ENCODE results near the gene FAU. TPM values are rescaled to one million over a fixed set of nuclear protein-coding genes. Genes with fewer than 3 reads are reported as not detected.

Gene FAU
- total RNA-seq, 4 donors from 2014 or later = 465 to 1,081 (median 716) TPM

DNA sequence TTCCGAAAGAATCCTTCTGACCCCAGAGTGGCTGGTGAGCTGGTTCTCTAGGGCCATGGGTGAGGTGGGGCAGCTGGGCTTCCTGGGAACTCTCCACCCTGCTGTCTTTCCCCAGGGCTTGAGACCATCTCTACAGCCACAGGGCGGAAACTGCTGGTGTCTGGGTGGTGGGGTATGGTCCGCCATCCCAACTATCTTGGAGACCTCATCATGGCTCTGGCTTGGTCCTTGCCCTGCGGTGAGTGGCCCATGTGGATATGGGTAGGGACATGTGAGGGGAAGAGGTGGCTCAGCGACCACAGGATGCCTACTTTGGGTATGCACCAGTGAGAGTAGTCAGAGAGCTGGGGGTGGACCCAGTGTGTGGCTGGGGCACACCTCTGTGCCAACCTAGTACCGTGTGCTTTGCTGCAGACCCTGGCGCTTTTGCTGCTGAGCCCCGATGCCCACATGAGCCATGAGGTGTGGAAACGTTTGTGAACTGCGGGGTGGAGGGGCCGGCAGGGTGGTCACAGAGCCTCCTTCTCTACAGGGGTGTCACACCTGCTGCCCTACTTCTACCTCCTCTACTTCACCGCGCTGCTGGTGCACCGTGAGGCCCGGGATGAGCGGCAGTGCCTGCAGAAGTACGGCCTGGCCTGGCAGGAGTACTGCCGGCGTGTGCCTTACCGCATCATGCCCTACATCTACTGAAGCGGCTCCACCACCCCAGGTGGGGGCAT, 6.4 kb downstream of the FAU start:
- DNase-seq (ENCODE audit: extremely low spot score) = no peak
- Histone ChIP-seq H3K36me3 (peaks cover 2 to 49% (median 37%) of the 10 kb centered on the region in 4 donors), H3K4me1 (peaks cover 54 to 70% (median 61%) of the 10 kb centered on the region in 4 donors), H3K27me3 (no peaks in the 10 kb centered on the region), H3K4me3 (no peak overlapping the region), H3K9me3 (no peaks in the 10 kb centered on the region), H3K27ac (replicated peaks in 1 of 4) (no peak overlapping the region)
- 98% methylated on average over 11 of the region's 21 CpGs for WGBS
- TF ChIP-seq POLR2A (IDR thresholded peaks at IDR 0.05; ENCODE audit: low read depth) = no peak
- TF ChIP-seq EP300 (IDR thresholded peaks at IDR 0.05) = no peak
- no peak for TF ChIP-seq POLR2AphosphoS5 (IDR thresholded peaks at IDR 0.05)
- intact Hi-C loops (cut with DNase I) = loop anchor here (5.0 kb wide), 1 partner anchor 193 kb away; the partner anchor contains the start of gene PPP2R5B

DNA sequence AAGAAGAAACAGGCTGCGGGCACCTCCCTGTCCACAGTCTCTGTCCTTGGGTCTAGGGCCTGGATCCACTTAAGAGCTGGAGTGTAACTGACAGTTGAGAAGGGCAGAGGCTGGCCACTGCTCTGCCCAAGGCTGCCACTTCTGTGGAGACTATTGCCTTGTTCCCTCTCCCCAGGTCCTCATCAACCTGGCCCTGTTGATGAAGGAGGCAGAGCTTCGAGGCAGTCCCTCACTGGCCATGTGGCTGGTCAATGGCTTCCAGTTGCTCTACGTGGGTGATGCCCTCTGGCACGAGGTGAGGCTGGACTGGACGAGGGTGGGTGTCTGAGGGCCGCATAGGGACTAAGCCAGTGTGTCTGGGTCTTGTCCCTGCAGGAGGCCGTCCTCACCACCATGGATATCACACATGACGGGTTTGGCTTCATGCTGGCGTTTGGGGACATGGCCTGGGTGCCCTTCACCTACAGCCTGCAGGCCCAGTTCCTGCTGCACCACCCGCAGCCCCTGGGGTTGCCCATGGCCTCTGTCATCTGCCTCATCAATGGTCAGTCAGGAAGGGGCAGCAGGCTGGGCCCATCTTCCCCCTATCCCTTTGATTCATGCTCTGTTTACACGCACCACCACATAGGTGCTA, 7.3 kb downstream of the FAU start:
- H3K27ac ChIP-seq (replicated peaks in 1 of 4) = no peak overlapping the region
- no peak for TF ChIP-seq POLR2AphosphoS5 (IDR thresholded peaks at IDR 0.05)
- no peak for TF ChIP-seq EP300 (IDR thresholded peaks at IDR 0.05)
- TF ChIP-seq CTCF (IDR thresholded peaks at IDR 0.05) = no peak
- peaks cover 2 to 44% (median 31%) of the 10 kb centered on the region in 4 donors for H3K36me3 ChIP-seq
- H3K9me3 ChIP-seq = no peaks in the 10 kb centered on the region
- 95% methylated on average over 2 of the region's 11 CpGs for WGBS
- peaks cover 55 to 69% (median 60%) of the 10 kb centered on the region in 4 donors for H3K4me1 ChIP-seq
- no peak overlapping the region for H3K4me3 ChIP-seq
- DNase-seq (ENCODE audit: extremely low spot score) = no peak
- intact Hi-C loops (cut with DNase I) = loop anchor here (5.0 kb wide), 2 partner anchors 102 to 192 kb away; partner anchors contain the start of genes ARL2 and PPP2R5B
- no peaks in the 10 kb centered on the region for H3K27me3 ChIP-seq

DNA sequence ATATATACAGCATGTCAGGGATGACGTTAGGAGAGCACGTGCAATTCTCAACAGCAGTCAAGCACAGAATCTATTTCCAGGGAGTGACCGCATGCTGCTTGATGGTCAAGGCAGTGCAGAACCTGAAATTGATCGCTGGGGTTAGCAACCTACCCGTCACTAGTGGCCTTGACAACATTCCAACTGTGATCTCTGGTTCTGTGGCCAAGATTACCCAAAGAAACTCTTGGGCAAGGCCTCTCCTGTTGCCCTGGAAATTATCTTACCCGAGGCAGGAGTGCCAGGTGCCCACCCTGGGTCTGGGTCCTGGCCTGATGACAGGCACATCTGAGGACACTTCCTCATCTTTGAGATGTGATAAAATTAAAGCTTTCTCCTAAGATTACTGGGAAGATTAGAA, 8.1 kb downstream of the FAU start:
- Histone ChIP-seq H3K27ac (replicated peaks in 1 of 4) (no peak overlapping the region), H3K27me3 (no peaks in the 10 kb centered on the region), H3K9me3 (no peaks in the 10 kb centered on the region), H3K4me1 (peaks cover 55 to 69% (median 60%) of the 10 kb centered on the region in 4 donors), H3K4me3 (no peak overlapping the region), H3K36me3 (peaks cover 6 to 44% (median 31%) of the 10 kb centered on the region in 4 donors)
- no peak for TF ChIP-seq POLR2AphosphoS5 (IDR thresholded peaks at IDR 0.05)
- no peak for TF ChIP-seq EP300 (IDR thresholded peaks at IDR 0.05)
- no peak for TF ChIP-seq CTCF (IDR thresholded peaks at IDR 0.05)
- no peak for TF ChIP-seq POLR2A (IDR thresholded peaks at IDR 0.05; ENCODE audit: low read depth)
- 72% methylated on average over 6 of the region's 6 CpGs for WGBS
- intact Hi-C loops (cut with DNase I) = loop anchor here (5.0 kb wide), 1 partner anchor 102 kb away; the partner anchor contains the start of gene ARL2
- DNase-seq (ENCODE audit: extremely low spot score) = no peak

DNA sequence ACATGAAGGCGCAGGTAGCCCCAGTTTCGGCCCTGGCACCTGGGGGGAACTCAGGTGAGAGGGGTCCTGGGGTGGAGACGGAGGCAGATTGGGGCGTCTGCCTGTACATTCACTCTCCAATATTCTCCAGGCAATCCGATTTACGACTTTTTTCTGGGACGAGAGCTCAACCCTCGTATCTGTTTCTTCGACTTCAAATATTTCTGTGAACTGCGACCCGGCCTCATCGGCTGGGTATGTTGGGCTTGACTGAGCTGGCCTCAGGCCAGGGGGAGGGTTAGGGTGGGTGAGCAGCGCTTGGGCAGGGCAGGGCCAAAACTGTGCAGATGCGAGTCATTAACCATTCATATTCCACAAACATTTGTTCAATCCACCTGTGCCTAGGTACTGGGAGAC, 8.6 kb downstream of the FAU start:
- WGBS = 9% methylated on average over 14 of the region's 14 CpGs
- Histone ChIP-seq H3K4me3 (peak overlapping the region; percentile 52 to 65 (median 58)), H3K36me3 (peaks cover 11 to 44% (median 31%) of the 10 kb centered on the region in 4 donors), H3K27me3 (no peaks in the 10 kb centered on the region), H3K4me1 (peaks cover 55 to 68% (median 60%) of the 10 kb centered on the region in 4 donors), H3K9me3 (no peaks in the 10 kb centered on the region), H3K27ac (replicated peaks in 1 of 4) (peak overlapping the region in 2 of 4 donors; percentile 77 to 87)
- intact Hi-C loops (cut with DNase I) = loop anchor here (5.0 kb wide), 1 partner anchor 101 kb away; the partner anchor contains the start of gene ARL2
- no peak for DNase-seq (ENCODE audit: extremely low spot score)
- TF ChIP-seq CTCF (IDR thresholded peaks at IDR 0.05) (no peak), POLR2A (IDR thresholded peaks at IDR 0.05; ENCODE audit: low read depth) (no peak), EP300 (IDR thresholded peaks at IDR 0.05) (no peak), POLR2AphosphoS5 (IDR thresholded peaks at IDR 0.05) (no peak)

Measured in esophagus muscularis mucosa (tissue), 4 donors.